Activated CD4-positive, alpha-beta T cell treated with anti-CD3 and anti-CD28 coated beads for 4 hours (primary cell): ENCODE results near the gene DNAJC28.
"Not testable (repeated sequence)": the region's sequence is repeated elsewhere in the genome, so short reads cannot be mapped to it uniquely, and the experiment has no call there.

Experiments
- DNase-seq, 2 donors: peaks; one replicate each; pipeline ENCODE4 v3.0.0-alpha.2; 2020

The DNAJC28 gene

GRCh38 chr21:33480481-33481103 lies 10.9 kb downstream of the DNAJC28 start:
- DNase-seq, result no peak

- peak; percentile 93 to 95 for DNase-seq
Observed at GRCh38 chr21:33479679-33480480, 11.6 kb downstream of the DNAJC28 start, which contains the start of gene TMEM50B. TMEM50B (minus strand) TSS chr21:33479974; CDS start chr21:33468885, 11,089 bp downstream.

GRCh38 chr21:33478935-33479678 lies 12.4 kb downstream of the DNAJC28 start:
- DNase-seq, result peak; percentile 15 to 35

- DNase-seq, result no peak
Observed at GRCh38 chr21:33478182-33478581, 13.3 kb downstream of the DNAJC28 start.

GRCh38 chr21:33477066-33477465 lies 14.4 kb downstream of the DNAJC28 start:
- no peak for DNase-seq

GRCh38 chr21:33473344-33473743 lies 18.2 kb downstream of the DNAJC28 start:
- no peak for DNase-seq

- DNase-seq, result no peak
Observed at GRCh38 chr21:33470701-33471100, 20.8 kb downstream of the DNAJC28 start.

GRCh38 chr21:33469183-33469582 lies 22.3 kb downstream of the DNAJC28 start:
- not testable (repeated sequence) for DNase-seq

GRCh38 chr21:33461538-33462250 lies 29.8 kb downstream of the DNAJC28 start:
- DNase-seq, result no peak

- DNase-seq, result no peak
Observed at GRCh38 chr21:33458861-33459260, 32.7 kb downstream of the DNAJC28 start.

- DNase-seq, result no peak
Observed at GRCh38 chr21:33455686-33456446, 35.6 kb downstream of the DNAJC28 start.

GRCh38 chr21:33452362-33452761 lies 39.2 kb downstream of the DNAJC28 start:
- no peak for DNase-seq

GRCh38 chr21:33451634-33452071 lies 39.9 kb downstream of the DNAJC28 start:
- no peak for DNase-seq

- DNase-seq, result no peak
Observed at GRCh38 chr21:33449616-33450015, 41.9 kb downstream of the DNAJC28 start.

GRCh38 chr21:33446620-33447019 lies 44.9 kb downstream of the DNAJC28 start:
- DNase-seq, result not testable (repeated sequence)

GRCh38 chr21:33444499-33444898 lies 47.0 kb downstream of the DNAJC28 start:
- DNase-seq, result no peak

- DNase-seq, result no peak
Observed at GRCh38 chr21:33443194-33443593, 48.3 kb downstream of the DNAJC28 start.

GRCh38 chr21:33441489-33442477 lies 49.7 kb downstream of the DNAJC28 start:
- DNase-seq, result no peak
